Ovary (tissue), 3 donors: Measurements from ENCODE around the gene TRIO.

Experiments used
- CTCF ChIP-seq, 3 donors: fragments of 450-650 bp in 2 of 3; fragments of 200-600 bp in 1 of 3; IDR thresholded peaks; one replicate each; pipeline versions ENCODE4 v1.5.1 to v1.8.0; 2016 to 2022; ENCODE audit warnings: antibody characterized with exemption in 3 of 3, mild to moderate bottlenecking in 1 of 3
- EP300 ChIP-seq: sonication (generic); formaldehyde crosslinking; IDR thresholded peaks from one replicate; pipeline ENCODE4 v1.6.1; 2017; ENCODE audit warnings: antibody characterized with exemption
- POLR2A ChIP-seq: fragments of 450-650 bp; IDR thresholded peaks from one replicate; pipeline ENCODE4 v1.6.1; 2017; ENCODE audit warnings: antibody characterized with exemption, mild to moderate bottlenecking, moderate library complexity
- donor health status: DM: no; HTN: no; CAD: no.

GRCh38 chr5:14362491-14362890 lies 219.3 kb downstream of the TRIO start:
- TF ChIP-seq CTCF (IDR thresholded peaks at IDR 0.05): no peak
- TF ChIP-seq EP300: no peak
- TF ChIP-seq POLR2A: no peak
